SK-N-SH treated with all-trans-retinoic acid at 6 μM for 48 hours (cell line): ENCODE data around the gene COL25A1.

ENCODE experiments used
- ARNTL ChIP-seq: fragments of 450-650 bp; formaldehyde crosslinking; IDR thresholded peaks from 2 replicates; pipeline ENCODE4 v1.5.0; 2020; ENCODE audit warnings: low read depth, mild to moderate bottlenecking, moderate library complexity, borderline replicate concordance
- GLIS3 ChIP-seq: fragments of 250-450 bp; sonication (Bioruptor Pico); IDR thresholded peaks from 2 replicates; pipeline ENCODE4 v1.5.0; 2020; ENCODE audit warnings: mild to moderate bottlenecking, moderate library complexity
- SNAI2 ChIP-seq: fragments of 250-450 bp; sonication (Bioruptor Pico); IDR thresholded peaks from 2 replicates; pipeline ENCODE4 v1.5.0; 2020; ENCODE audit warnings: mild to moderate bottlenecking, moderate library complexity
- ZFP30 ChIP-seq: fragments of 450-650 bp; formaldehyde crosslinking; IDR thresholded peaks from 2 replicates; pipeline ENCODE4 v1.5.0; 2022; ENCODE audit warnings: mild to moderate bottlenecking, moderate library complexity
- ZNF565 ChIP-seq: fragments of 450-650 bp; formaldehyde crosslinking; conservative IDR thresholded peaks from 2 replicates; pipeline ENCODE4 v1.5.0; 2020; ENCODE audit warnings: low read depth, mild to moderate bottlenecking, moderate library complexity
- ZNF70 ChIP-seq: fragments of 450-650 bp; formaldehyde crosslinking; IDR thresholded peaks from 2 replicates; pipeline ENCODE4 v1.5.0; 2020; ENCODE audit warnings: mild to moderate bottlenecking, moderate library complexity
- TF ChIP-seq, protein P1 (sequence below): fragments of 250-450 bp; sonication (Bioruptor Pico); IDR thresholded peaks from 2 replicates; pipeline ENCODE4 v1.8.0; 2021; ENCODE audit warnings: low read depth, mild to moderate bottlenecking, moderate library complexity, borderline replicate concordance
- TF ChIP-seq, protein P2 (sequence below): fragments of 250-450 bp; sonication (Bioruptor Pico); IDR thresholded peaks from 2 replicates; pipeline ENCODE4 v1.5.1; 2020; ENCODE audit warnings: low read depth, mild to moderate bottlenecking, moderate library complexity

DNA sequence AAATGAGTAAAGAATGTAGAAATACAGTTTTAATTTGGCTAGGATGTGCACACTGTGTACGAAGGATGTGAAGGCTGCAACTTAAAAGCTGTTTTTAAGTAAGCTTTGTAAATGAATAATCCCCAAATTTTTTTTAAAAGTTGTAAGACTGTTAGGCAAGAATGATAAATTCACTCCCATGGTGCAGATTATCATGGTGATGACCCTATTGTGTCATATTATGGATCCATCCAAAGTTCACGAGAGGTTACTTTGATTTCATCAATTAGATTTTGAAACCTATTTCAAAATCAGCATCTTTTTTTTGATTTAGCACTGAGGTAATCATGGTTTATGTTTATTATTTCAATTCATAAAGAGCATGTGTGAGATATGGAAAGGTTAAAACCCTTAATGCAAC, 476.7 kb downstream of the COL25A1 start:
- no peak for TF ChIP-seq GLIS3 (CRISPR knock-in tag)
- no peak for TF ChIP-seq ZNF70 (CRISPR knock-in tag)
- no peak for TF ChIP-seq ZNF565
- TF ChIP-seq, protein P1, sequence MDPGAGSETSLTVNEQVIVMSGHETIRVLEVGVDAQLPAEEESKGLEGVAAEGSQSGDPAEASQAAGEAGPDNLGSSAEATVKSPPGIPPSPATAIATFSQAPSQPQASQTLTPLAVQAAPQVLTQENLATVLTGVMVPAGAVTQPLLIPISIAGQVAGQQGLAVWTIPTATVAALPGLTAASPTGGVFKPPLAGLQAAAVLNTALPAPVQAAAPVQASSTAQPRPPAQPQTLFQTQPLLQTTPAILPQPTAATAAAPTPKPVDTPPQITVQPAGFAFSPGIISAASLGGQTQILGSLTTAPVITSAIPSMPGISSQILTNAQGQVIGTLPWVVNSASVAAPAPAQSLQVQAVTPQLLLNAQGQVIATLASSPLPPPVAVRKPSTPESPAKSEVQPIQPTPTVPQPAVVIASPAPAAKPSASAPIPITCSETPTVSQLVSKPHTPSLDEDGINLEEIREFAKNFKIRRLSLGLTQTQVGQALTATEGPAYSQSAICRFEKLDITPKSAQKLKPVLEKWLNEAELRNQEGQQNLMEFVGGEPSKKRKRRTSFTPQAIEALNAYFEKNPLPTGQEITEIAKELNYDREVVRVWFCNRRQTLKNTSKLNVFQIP (CRISPR knock-in tag) = no peak
- TF ChIP-seq, protein P2, sequence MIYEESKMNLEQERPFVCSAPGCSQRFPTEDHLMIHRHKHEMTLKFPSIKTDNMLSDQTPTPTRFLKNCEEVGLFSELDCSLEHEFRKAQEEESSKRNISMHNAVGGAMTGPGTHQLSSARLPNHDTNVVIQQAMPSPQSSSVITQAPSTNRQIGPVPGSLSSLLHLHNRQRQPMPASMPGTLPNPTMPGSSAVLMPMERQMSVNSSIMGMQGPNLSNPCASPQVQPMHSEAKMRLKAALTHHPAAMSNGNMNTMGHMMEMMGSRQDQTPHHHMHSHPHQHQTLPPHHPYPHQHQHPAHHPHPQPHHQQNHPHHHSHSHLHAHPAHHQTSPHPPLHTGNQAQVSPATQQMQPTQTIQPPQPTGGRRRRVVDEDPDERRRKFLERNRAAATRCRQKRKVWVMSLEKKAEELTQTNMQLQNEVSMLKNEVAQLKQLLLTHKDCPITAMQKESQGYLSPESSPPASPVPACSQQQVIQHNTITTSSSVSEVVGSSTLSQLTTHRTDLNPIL (CRISPR knock-in tag) = no peak
- no peak for TF ChIP-seq ARNTL (CRISPR knock-in tag)
- no peak for TF ChIP-seq SNAI2 (CRISPR knock-in tag)
- TF ChIP-seq ZFP30 (CRISPR knock-in tag) = no peak
